Effector memory CD8-positive, alpha-beta T cell (primary cell): ENCODE data around the gene HORMAD2.

Experiments used
- ATAC-seq: fragments of 150-1000 bp; cut with Tn5 transposase; replicated peaks from 2 replicates; pipeline ENCODE4 v1.10.0; 2021; ENCODE audit warnings: mild to moderate bottlenecking, moderate library complexity
- DNase-seq, 3 experiments: peaks; one replicate each; pipeline ENCODE4 v3.0.0; 2021
- H3K27ac Mint-ChIP-seq, 2 donors: one replicate each; pipeline ENCODE4 v1.8.0; 2022; ENCODE audit warnings: mild to moderate bottlenecking in 2 of 2, mixed read lengths in 2 of 2, moderate library complexity in 2 of 2
- H3K27me3 Mint-ChIP-seq, 2 donors: one replicate each; pipeline ENCODE4 v1.8.0; 2022; ENCODE audit warnings: mixed read lengths in 2 of 2
- H3K36me3 Mint-ChIP-seq: one replicate; pipeline ENCODE4 v1.8.0; 2022; ENCODE audit warnings: mild to moderate bottlenecking, moderate library complexity, mixed read lengths; ENCODE audit not compliant: insufficient read depth
- H3K4me1 Mint-ChIP-seq, 2 donors: one replicate each; pipeline ENCODE4 v1.8.0; 2022; ENCODE audit warnings: low read depth in 2 of 2, mixed read lengths in 2 of 2
- H3K4me3 Mint-ChIP-seq, 2 donors: one replicate each; pipeline ENCODE4 v1.8.0; 2022; ENCODE audit warnings: mild to moderate bottlenecking in 2 of 2, mixed read lengths in 2 of 2, moderate library complexity in 2 of 2
- H3K9me3 Mint-ChIP-seq, 2 donors: one replicate each; pipeline ENCODE4 v1.8.0; 2022; ENCODE audit warnings: mixed read lengths in 2 of 2
- total RNA-seq, 9 experiments: gene quantifications; one replicate each; lab custom pipeline; 2026; lab: John Stamatoyannopoulos, UW

Gene HORMAD2, protein sequence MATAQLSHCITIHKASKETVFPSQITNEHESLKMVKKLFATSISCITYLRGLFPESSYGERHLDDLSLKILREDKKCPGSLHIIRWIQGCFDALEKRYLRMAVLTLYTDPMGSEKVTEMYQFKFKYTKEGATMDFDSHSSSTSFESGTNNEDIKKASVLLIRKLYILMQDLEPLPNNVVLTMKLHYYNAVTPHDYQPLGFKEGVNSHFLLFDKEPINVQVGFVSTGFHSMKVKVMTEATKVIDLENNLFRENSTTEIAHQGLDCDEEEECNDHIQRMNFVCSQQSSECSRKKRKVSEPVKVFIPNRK
- 0 to 0.20 (median 0.06) reads per million in 9 experiments for total RNA-seq

- H3K27ac Mint-ChIP-seq: peak within 1 kb of the TSS in 1 of 2 donors; percentile 38
- peaks cover 0 to 12% of the 10 kb centered on the region in 2 donors for H3K27me3 Mint-ChIP-seq
- peaks cover 8 to 13% of the 10 kb centered on the region in 2 donors for H3K4me1 Mint-ChIP-seq
- peak within 1 kb of the TSS in 1 of 2 donors; percentile 7 for H3K4me3 Mint-ChIP-seq
- DNase-seq (no peak), ATAC-seq (no peak)
- no peaks in the 10 kb centered on the region for H3K36me3 Mint-ChIP-seq
- no peaks in the 10 kb centered on the region for H3K9me3 Mint-ChIP-seq
Observed at GRCh38 chr22:30079952-30080533, at the start of gene HORMAD2. Gene HORMAD2, plus strand, starts transcription at chr22:30080464. Its CDS starts 13,489 bp downstream, at chr22:30093953.

- ATAC-seq (no peak), DNase-seq (no peak)
- H3K27ac Mint-ChIP-seq: no peak overlapping the region
- H3K36me3 Mint-ChIP-seq: peaks cover 11% of the 10 kb centered on the region
- H3K9me3 Mint-ChIP-seq: no peaks in the 10 kb centered on the region
- H3K27me3 Mint-ChIP-seq: no peaks in the 10 kb centered on the region
- H3K4me1 Mint-ChIP-seq: peaks cover 0 to 4% of the 10 kb centered on the region in 2 donors
- H3K4me3 Mint-ChIP-seq: no peak overlapping the region
Observed at GRCh38 chr22:30031328-30031727, 48.9 kb upstream of the HORMAD2 start.

- H3K27ac Mint-ChIP-seq: peak overlapping the region in 1 of 2 donors; percentile 29
- DNase-seq (no peak), ATAC-seq (no peak)
- H3K9me3 Mint-ChIP-seq: no peaks in the 10 kb centered on the region
- peaks cover 12% of the 10 kb centered on the region for H3K36me3 Mint-ChIP-seq
- no peaks in the 10 kb centered on the region for H3K27me3 Mint-ChIP-seq
- H3K4me3 Mint-ChIP-seq: no peak overlapping the region
- peaks cover 0 to 2% of the 10 kb centered on the region in 2 donors for H3K4me1 Mint-ChIP-seq
Observed at GRCh38 chr22:30031764-30032455, 48.4 kb upstream of the HORMAD2 start.

DNA sequence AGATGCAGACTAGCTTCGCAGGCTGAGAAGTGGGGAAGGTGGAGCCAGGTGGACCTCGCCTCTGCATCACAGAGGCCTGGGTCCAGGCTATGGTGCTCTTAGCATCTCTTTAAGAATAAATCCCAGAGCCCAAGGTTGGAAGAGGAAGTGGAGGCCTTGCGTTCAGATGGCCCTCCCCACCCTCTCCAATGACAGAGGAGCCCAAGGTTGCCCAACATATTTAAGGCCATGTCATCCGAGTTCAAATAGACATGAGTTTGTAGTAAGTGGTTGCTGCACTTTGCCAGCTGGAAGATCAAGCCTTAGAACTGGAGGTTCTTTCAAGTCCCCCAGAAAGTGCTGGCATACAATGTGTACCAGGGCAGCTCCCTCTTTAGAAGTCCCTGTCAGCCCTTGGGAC is 47.1 kb upstream of the HORMAD2 start:
- Mint-ChIP-seq H3K36me3 (peaks cover 10% of the 10 kb centered on the region), H3K9me3 (no peaks in the 10 kb centered on the region), H3K4me3 (no peak overlapping the region), H3K27ac (peak overlapping the region; percentile 29 to 75), H3K27me3 (no peaks in the 10 kb centered on the region), H3K4me1 (no peaks in the 10 kb centered on the region)
- ATAC-seq (no peak), DNase-seq (no peak)

- Mint-ChIP-seq H3K4me3 (no peak overlapping the region), H3K27me3 (no peaks in the 10 kb centered on the region), H3K27ac (no peak overlapping the region), H3K9me3 (no peaks in the 10 kb centered on the region), H3K36me3 (peaks cover 9% of the 10 kb centered on the region), H3K4me1 (no peaks in the 10 kb centered on the region)
- no peak for ATAC-seq
- DNase-seq: no peak
Observed at GRCh38 chr22:30033901-30034300, 46.4 kb upstream of the HORMAD2 start.

DNA sequence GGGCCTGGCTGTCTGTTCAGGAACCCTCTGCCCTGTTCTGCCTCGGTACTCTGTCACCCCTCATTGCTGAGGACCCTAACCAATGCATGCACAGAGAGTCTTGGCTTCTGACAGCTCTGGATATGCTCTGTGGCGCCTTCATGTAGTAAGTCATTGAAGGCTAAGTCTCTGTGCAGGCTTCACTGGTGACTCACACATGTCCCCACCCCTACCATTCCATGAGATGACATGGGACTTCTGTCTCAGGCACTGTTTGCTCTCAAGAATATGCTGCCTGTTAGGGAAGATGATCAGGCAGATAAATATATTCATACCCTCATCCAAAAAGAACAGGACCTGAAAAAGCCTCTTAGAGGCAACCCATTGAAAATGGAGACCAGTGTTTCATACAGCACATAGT is 43.6 kb upstream of the HORMAD2 start:
- H3K36me3 Mint-ChIP-seq: peaks cover 6% of the 10 kb centered on the region
- H3K27me3 Mint-ChIP-seq: peaks cover 0 to 13% of the 10 kb centered on the region in 2 donors
- no peak overlapping the region for H3K4me3 Mint-ChIP-seq
- H3K4me1 Mint-ChIP-seq: no peaks in the 10 kb centered on the region
- H3K9me3 Mint-ChIP-seq: no peaks in the 10 kb centered on the region
- ATAC-seq (no peak), DNase-seq (no peak)
- H3K27ac Mint-ChIP-seq: peak overlapping the region in 1 of 2 donors; percentile 10

DNA sequence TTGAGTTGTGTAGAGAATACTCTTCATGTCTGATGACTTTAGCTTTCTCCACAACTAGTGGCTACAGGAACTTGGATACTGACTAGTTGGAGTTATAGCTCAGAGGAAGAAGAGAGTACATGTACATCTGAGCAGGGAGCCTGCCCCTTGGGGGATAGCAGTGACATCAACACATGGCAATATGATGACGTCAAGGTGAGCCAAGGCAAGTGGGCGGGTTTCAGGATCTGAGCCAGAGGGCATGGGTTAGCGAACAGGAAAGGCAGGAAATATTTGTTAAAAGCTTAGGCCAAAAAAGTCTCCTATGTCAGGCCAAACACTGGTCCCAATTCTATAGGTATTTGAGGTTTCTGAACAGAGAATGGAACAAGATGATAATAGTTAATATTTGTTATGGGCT is 42.0 kb upstream of the HORMAD2 start:
- peaks cover 8 to 28% of the 10 kb centered on the region in 2 donors for H3K27me3 Mint-ChIP-seq
- DNase-seq: no peak
- H3K36me3 Mint-ChIP-seq: peaks cover 6% of the 10 kb centered on the region
- H3K27ac Mint-ChIP-seq: peak overlapping the region in 1 of 2 donors; percentile 32
- H3K4me1 Mint-ChIP-seq: no peaks in the 10 kb centered on the region
- ATAC-seq: no peak
- H3K4me3 Mint-ChIP-seq: no peak overlapping the region
- H3K9me3 Mint-ChIP-seq: no peaks in the 10 kb centered on the region

DNA sequence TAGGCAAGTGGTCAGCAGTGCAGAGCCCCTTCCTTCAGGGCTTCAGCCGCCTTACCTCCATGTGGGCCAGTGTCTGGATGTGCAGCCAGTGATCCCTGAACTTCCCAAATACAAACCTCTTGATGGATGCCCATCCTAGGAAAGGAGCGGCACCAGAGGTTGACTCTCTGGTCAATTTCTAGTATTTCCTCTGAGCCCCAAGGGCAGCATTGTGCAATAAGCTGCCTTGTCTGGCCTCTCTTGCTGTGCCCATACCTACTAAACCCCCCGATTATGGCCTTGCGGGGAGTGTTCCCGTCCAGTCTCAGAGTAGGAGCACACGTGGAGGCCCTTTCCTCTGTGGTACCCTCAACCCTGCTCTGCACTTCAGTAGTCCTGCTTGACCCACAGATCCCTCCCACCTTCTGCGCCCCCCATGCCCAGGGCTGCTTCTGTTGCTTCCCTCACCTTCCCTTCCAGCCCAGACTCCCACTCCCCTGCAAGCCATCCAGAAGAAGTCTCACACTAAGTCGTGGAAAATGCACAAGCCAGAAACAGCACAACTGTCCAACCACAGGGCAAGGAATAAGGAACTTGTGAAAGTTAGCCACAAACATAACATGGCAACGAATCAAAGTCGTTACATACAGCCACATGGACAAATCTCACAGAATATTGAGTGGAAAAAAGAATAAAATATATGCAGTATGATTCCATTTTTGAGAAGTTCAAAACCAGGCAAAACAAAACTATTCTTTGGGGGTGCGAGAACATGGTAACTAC is 39.6 kb upstream of the HORMAD2 start:
- Mint-ChIP-seq H3K4me3 (no peak overlapping the region), H3K9me3 (no peaks in the 10 kb centered on the region), H3K36me3 (peaks cover 6% of the 10 kb centered on the region), H3K4me1 (no peaks in the 10 kb centered on the region), H3K27ac (no peak overlapping the region), H3K27me3 (peaks cover 16 to 33% of the 10 kb centered on the region in 2 donors)
- ATAC-seq: no peak
- no peak for DNase-seq

GRCh38 chr22:30041475-30041874 is 38.8 kb upstream of the HORMAD2 start:
- H3K36me3 Mint-ChIP-seq: peaks cover 4% of the 10 kb centered on the region
- ATAC-seq (no peak), DNase-seq (no peak)
- no peak overlapping the region for H3K27ac Mint-ChIP-seq
- peaks cover 0 to 2% of the 10 kb centered on the region in 2 donors for H3K4me1 Mint-ChIP-seq
- H3K9me3 Mint-ChIP-seq: no peaks in the 10 kb centered on the region
- H3K4me3 Mint-ChIP-seq: no peak overlapping the region
- peaks cover 16 to 33% of the 10 kb centered on the region in 2 donors for H3K27me3 Mint-ChIP-seq

- Mint-ChIP-seq H3K9me3 (no peaks in the 10 kb centered on the region), H3K4me3 (no peak overlapping the region), H3K27me3 (peaks cover 16 to 33% of the 10 kb centered on the region in 2 donors), H3K36me3 (peaks cover 3% of the 10 kb centered on the region), H3K4me1 (peaks cover 1 to 2% of the 10 kb centered on the region in 2 donors), H3K27ac (no peak overlapping the region)
- DNase-seq (no peak), ATAC-seq (no peak)
Observed at GRCh38 chr22:30041881-30042280, 38.4 kb upstream of the HORMAD2 start.

DNA sequence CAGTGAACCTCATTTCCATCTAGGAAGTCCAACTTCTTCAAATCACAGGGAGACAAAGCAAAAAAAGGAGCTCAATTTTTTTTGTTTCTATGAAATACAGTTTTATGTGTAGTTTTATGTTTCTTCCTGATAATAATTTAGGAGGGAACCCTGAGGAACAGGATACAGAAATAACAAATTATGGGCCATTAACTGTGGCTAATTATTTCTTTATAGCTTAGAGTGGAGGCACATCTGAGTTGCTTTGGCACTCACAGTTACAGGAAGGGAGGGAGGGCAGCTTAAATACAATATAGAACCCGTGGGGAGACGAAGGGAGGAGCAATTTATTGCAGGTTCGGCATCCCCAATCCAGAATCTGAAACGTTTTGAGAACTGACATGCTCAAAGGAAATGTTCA is 37.1 kb upstream of the HORMAD2 start:
- H3K4me1 Mint-ChIP-seq: peaks cover 2 to 10% of the 10 kb centered on the region in 2 donors
- ATAC-seq (no peak), DNase-seq (no peak)
- H3K4me3 Mint-ChIP-seq: no peak overlapping the region
- H3K36me3 Mint-ChIP-seq: no peaks in the 10 kb centered on the region
- H3K27ac Mint-ChIP-seq: no peak overlapping the region
- no peaks in the 10 kb centered on the region for H3K9me3 Mint-ChIP-seq
- H3K27me3 Mint-ChIP-seq: peaks cover 16 to 33% of the 10 kb centered on the region in 2 donors

- Mint-ChIP-seq H3K4me1 (peaks cover 2 to 10% of the 10 kb centered on the region in 2 donors), H3K36me3 (no peaks in the 10 kb centered on the region), H3K9me3 (no peaks in the 10 kb centered on the region), H3K27me3 (peaks cover 16 to 33% of the 10 kb centered on the region in 2 donors), H3K4me3 (no peak overlapping the region), H3K27ac (no peak overlapping the region)
- ATAC-seq (no peak), DNase-seq (no peak)
Observed at GRCh38 chr22:30044369-30044768, 35.9 kb upstream of the HORMAD2 start.

- Mint-ChIP-seq H3K27me3 (peaks cover 16 to 33% of the 10 kb centered on the region in 2 donors), H3K4me1 (peaks cover 2 to 10% of the 10 kb centered on the region in 2 donors), H3K27ac (no peak overlapping the region), H3K36me3 (no peaks in the 10 kb centered on the region), H3K9me3 (no peaks in the 10 kb centered on the region), H3K4me3 (no peak overlapping the region)
- DNase-seq: no peak
- no peak for ATAC-seq
Observed at GRCh38 chr22:30044881-30045493, 35.3 kb upstream of the HORMAD2 start.
